HPDE6-E6E7 (cell line): Measurements from ENCODE around the gene AVEN.

ENCODE experiments used
- DNase-seq: peaks from one replicate; pipeline ENCODE4 v3.0.0; 2011; ENCODE audit warnings: missing footprints; ENCODE audit errors: extremely low spot score

The AVEN gene

GRCh38 chr15:33915571-33916407, 123.2 kb downstream of the AVEN start:
- DNase-seq = no peak

GRCh38 chr15:33913459-33913858, 125.5 kb downstream of the AVEN start:
- DNase-seq = no peak

- no peak for DNase-seq
Measured at GRCh38 chr15:33912326-33912725, 126.7 kb downstream of the AVEN start.

GRCh38 chr15:33910741-33911140, 128.3 kb downstream of the AVEN start:
- DNase-seq = no peak

GRCh38 chr15:33908406-33908805, 130.6 kb downstream of the AVEN start:
- no peak for DNase-seq

- no peak for DNase-seq
Measured at GRCh38 chr15:33907326-33907725, 131.7 kb downstream of the AVEN start.

GRCh38 chr15:33903661-33904060, 135.3 kb downstream of the AVEN start:
- DNase-seq = no peak

GRCh38 chr15:33902043-33902442, 137.0 kb downstream of the AVEN start:
- DNase-seq = no peak

GRCh38 chr15:33894193-33894592, 144.8 kb downstream of the AVEN start:
- no peak for DNase-seq

- no peak for DNase-seq
Measured at GRCh38 chr15:33888176-33888575, 150.8 kb downstream of the AVEN start.

- no peak for DNase-seq
Measured at GRCh38 chr15:33882921-33883320, 156.1 kb downstream of the AVEN start.

- DNase-seq = no peak
Measured at GRCh38 chr15:33874156-33874555, 164.8 kb downstream of the AVEN start.

- no peak for DNase-seq
Measured at GRCh38 chr15:33872416-33873106, 166.4 kb downstream of the AVEN start.

- DNase-seq = no peak
Measured at GRCh38 chr15:33871980-33872379, 167.0 kb downstream of the AVEN start.

GRCh38 chr15:33866101-33866737, 172.8 kb downstream of the AVEN start:
- DNase-seq = no peak

GRCh38 chr15:33865416-33865815, 173.6 kb downstream of the AVEN start:
- no peak for DNase-seq

- no peak for DNase-seq
Measured at GRCh38 chr15:33864360-33865075, 174.5 kb downstream of the AVEN start.

GRCh38 chr15:33860754-33861153, 178.2 kb downstream of the AVEN start:
- DNase-seq = peak; percentile 54

- no peak for DNase-seq
Measured at GRCh38 chr15:33859992-33860545, 178.9 kb downstream of the AVEN start.

GRCh38 chr15:33858836-33859235, 180.2 kb downstream of the AVEN start:
- no peak for DNase-seq

- DNase-seq = no peak
Measured at GRCh38 chr15:33857726-33858125, 181.3 kb downstream of the AVEN start.

GRCh38 chr15:33852570-33852969, 186.4 kb downstream of the AVEN start:
- no peak for DNase-seq
